MM.1S (cell line): ENCODE measurements around the gene NTRK2.

Experiments
- EZH2phosphoT487 ChIP-seq: fragments of 300-600 bp; sonication (generic); IDR thresholded peaks from 2 replicates; pipeline ENCODE4 v1.6.1; 2018; ENCODE audit warnings: antibody characterized with exemption, low read length
- TF ChIP-seq, protein P1 (sequence below): fragments of 300-600 bp; sonication (generic); IDR thresholded peaks from 2 replicates; pipeline ENCODE4 v1.5.1; 2016; ENCODE audit warnings: antibody characterized with exemption, low read length, mixed read lengths

DNA sequence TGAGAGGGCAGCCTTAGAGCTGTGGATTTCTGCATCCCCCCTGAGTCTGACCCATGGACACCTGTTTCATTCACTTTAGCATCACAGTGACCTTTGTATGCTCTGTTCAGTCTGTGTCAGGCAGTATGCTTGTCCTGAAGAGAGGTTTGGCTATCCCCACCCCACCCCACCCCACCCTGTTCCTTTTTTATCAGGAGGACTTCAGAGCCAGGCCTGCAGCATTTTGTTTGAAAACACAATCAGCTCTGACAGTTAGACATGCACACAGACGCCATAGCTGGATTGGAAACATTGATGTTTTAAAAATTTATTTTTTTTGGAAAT is 142.2 kb downstream of the NTRK2 start:
- TF ChIP-seq, protein P1, sequence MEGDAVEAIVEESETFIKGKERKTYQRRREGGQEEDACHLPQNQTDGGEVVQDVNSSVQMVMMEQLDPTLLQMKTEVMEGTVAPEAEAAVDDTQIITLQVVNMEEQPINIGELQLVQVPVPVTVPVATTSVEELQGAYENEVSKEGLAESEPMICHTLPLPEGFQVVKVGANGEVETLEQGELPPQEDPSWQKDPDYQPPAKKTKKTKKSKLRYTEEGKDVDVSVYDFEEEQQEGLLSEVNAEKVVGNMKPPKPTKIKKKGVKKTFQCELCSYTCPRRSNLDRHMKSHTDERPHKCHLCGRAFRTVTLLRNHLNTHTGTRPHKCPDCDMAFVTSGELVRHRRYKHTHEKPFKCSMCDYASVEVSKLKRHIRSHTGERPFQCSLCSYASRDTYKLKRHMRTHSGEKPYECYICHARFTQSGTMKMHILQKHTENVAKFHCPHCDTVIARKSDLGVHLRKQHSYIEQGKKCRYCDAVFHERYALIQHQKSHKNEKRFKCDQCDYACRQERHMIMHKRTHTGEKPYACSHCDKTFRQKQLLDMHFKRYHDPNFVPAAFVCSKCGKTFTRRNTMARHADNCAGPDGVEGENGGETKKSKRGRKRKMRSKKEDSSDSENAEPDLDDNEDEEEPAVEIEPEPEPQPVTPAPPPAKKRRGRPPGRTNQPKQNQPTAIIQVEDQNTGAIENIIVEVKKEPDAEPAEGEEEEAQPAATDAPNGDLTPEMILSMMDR: no peak
- TF ChIP-seq EZH2phosphoT487: no peak
